Measurements from ENCODE around the gene SP3. TPM values are rescaled to one million over a fixed set of nuclear protein-coding genes. Genes with fewer than 3 reads are reported as not detected.
A peak's percentile ranks its signal among the peaks of the same experiment; 100 is the strongest.

SP3 gene
- total RNA-seq, 2 experiments from 2014 or later = 115 to 150 TPM

DNA sequence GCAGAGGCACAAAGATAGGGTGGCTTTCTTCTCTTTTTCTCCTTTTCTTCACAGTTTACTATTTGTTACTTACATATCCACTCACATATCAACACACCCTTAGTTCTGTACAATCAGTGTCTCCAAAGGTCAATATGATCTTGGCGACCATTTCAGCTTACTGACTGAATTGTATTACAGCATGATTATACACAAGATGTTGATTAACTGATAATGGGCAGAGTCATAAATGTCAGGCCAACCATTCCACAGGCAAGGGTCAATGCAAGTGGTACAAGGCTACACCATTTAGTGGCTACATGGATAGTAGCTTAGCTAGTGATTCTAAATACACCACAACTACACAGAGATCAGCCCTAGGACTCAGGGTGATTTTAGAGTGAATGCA is 20.4 kb upstream of the SP3 start:
- intact Hi-C loops (cut with micrococcal nuclease; ENCODE audit: unreplicated experiment) = no loop called here
- no peaks in the 10 kb centered on the region for H3K36me3 ChIP-seq (ENCODE audit: insufficient read depth, low read length)
- no peak overlapping the region for H3K27ac ChIP-seq (ENCODE audit: low read depth, low read length, poor library complexity, severe bottlenecking)
- H3K9me3 ChIP-seq (ENCODE audit: low read length) = no peaks in the 10 kb centered on the region
- no peak for DNase-seq (ENCODE audit: low spot score)
- no peaks in the 10 kb centered on the region for H4K20me1 ChIP-seq (ENCODE audit: insufficient read depth, low read length)
- POLR2A ChIA-PET = interaction anchor here (0.8 to 3.5 kb wide), 6 partner anchors 12 to 219 kb away, joined by 3 to 16 read pairs (median 4); partner anchors contain the start of gene SP3
- CTCF ChIA-PET (ENCODE audit: unreplicated experiment) = interaction anchor here (1.1 to 1.2 kb wide), 2 partner anchors 14 to 111 kb away, joined by 3 to 4 read pairs; no protein-coding TSS in a partner anchor
- no peaks in the 10 kb centered on the region for H3K79me2 ChIP-seq (ENCODE audit: insufficient read depth, low read depth, low read length)
- H3K4me2 ChIP-seq (ENCODE audit: low read length) = no peak overlapping the region
- H3K4me3 ChIP-seq (ENCODE audit: low read depth, low read length, poor library complexity, severe bottlenecking) = no peak overlapping the region
- H3K4me1 ChIP-seq (ENCODE audit: insufficient read depth, low read length, poor library complexity, severe bottlenecking) = peaks cover 34% of the 10 kb centered on the region
- no TSS peak for BruUV-seq (replicated peaks)
- no peaks in the 10 kb centered on the region for H3K9me2 ChIP-seq (ENCODE audit: insufficient read depth, low read length)
- TF ChIP-seq, protein P1, sequence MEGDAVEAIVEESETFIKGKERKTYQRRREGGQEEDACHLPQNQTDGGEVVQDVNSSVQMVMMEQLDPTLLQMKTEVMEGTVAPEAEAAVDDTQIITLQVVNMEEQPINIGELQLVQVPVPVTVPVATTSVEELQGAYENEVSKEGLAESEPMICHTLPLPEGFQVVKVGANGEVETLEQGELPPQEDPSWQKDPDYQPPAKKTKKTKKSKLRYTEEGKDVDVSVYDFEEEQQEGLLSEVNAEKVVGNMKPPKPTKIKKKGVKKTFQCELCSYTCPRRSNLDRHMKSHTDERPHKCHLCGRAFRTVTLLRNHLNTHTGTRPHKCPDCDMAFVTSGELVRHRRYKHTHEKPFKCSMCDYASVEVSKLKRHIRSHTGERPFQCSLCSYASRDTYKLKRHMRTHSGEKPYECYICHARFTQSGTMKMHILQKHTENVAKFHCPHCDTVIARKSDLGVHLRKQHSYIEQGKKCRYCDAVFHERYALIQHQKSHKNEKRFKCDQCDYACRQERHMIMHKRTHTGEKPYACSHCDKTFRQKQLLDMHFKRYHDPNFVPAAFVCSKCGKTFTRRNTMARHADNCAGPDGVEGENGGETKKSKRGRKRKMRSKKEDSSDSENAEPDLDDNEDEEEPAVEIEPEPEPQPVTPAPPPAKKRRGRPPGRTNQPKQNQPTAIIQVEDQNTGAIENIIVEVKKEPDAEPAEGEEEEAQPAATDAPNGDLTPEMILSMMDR (conservative IDR thresholded peaks at IDR 0.05; ENCODE audit: low read length) = no peak
- H2AFZ ChIP-seq (ENCODE audit: low read length) = 0 out of 2 replicates have a peak overlapping the region, but pooled peaks have one; percentile 59

DNA sequence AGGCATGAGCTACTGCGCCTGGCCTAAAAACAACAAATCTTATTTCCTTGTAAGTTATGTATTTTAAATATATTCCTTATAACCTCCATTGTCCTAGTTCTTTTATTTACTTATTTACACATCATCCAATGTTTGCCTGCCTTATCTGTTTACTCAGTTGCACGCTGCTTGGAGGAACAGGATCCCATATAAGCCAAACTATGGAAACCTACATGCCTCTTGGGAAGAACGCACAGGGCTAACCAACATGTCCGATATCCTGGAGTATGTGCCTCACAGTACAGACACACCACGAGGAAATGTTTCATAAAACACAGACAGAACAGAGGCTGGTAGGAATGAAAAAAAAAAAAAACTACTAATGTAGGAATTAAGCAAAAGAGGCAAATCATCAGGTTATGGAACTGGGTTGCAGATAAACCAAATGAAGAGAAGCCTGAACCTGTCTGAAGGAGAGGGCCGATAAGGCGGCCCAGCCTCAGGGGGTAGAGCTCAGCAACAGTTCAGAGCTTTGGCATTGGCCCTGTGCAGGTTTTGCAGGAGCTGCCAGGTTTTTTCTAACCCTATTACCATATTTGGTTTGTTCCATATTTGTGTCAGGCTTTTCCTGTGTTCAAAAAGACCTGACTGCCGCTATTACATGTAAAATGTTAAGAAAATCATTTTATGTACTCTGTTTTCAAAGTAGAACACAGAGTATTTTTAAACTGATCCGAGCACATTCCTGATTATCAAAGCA is 19.9 kb upstream of the SP3 start:
- H2AFZ ChIP-seq (ENCODE audit: low read length) = no peak overlapping the region
- intact Hi-C loops (cut with micrococcal nuclease; ENCODE audit: unreplicated experiment) = no loop called here
- H3K4me3 ChIP-seq (ENCODE audit: low read depth, low read length, poor library complexity, severe bottlenecking) = no peak overlapping the region
- H3K9me2 ChIP-seq (ENCODE audit: insufficient read depth, low read length) = no peaks in the 10 kb centered on the region
- H3K27ac ChIP-seq (ENCODE audit: low read depth, low read length, poor library complexity, severe bottlenecking) = no peak overlapping the region
- POLR2A ChIA-PET = interaction anchor here (0.6 to 1.9 kb wide), 5 partner anchors 12 to 219 kb away, joined by 3 to 4 read pairs (median 4); no protein-coding TSS in a partner anchor
- H3K4me2 ChIP-seq (ENCODE audit: low read length) = no peak overlapping the region
- no TSS peak for BruUV-seq (replicated peaks)
- no peaks in the 10 kb centered on the region for H3K9me3 ChIP-seq (ENCODE audit: low read length)
- CTCF ChIA-PET (ENCODE audit: unreplicated experiment) = interaction anchor here (1.1 to 1.2 kb wide), 2 partner anchors 14 to 110 kb away, joined by 3 to 4 read pairs; no protein-coding TSS in a partner anchor
- TF ChIP-seq EZH2phosphoT487 (IDR thresholded peaks at IDR 0.05; ENCODE audit: borderline replicate concordance, low read depth, low read length) = no peak
- TF ChIP-seq, protein P1 (conservative IDR thresholded peaks at IDR 0.05; ENCODE audit: low read length) = no peak
- DNase-seq (ENCODE audit: low spot score) = no peak
- peaks cover 29% of the 10 kb centered on the region for H3K4me1 ChIP-seq (ENCODE audit: insufficient read depth, low read length, poor library complexity, severe bottlenecking)
- no peaks in the 10 kb centered on the region for H3K36me3 ChIP-seq (ENCODE audit: insufficient read depth, low read length)
- no peaks in the 10 kb centered on the region for H3K79me2 ChIP-seq (ENCODE audit: insufficient read depth, low read depth, low read length)
- H4K20me1 ChIP-seq (ENCODE audit: insufficient read depth, low read length) = no peaks in the 10 kb centered on the region

DNA sequence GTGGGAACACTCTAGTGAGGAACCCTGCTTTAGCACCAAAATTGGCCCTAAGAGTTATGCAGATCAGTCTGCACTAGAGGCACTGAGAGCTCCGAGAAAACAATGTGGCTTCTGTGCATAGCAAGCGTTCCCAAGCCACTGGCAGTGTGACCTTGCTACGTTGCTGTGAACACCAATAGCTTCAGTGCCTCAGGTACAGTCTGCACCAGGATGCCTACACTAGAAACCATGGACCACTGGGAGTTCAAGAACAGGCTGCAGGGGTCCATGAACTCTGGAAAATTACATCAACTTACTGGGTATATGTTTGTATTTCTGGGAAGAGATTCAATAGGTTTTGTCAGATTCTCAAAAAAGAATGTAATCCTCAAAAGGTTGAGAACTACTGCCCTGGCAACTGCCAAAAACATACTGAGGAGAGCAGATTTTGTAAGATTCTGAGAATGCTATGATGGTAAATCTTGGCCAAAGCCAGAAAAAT is 18.3 kb upstream of the SP3 start:
- intact Hi-C loops (cut with micrococcal nuclease; ENCODE audit: unreplicated experiment) = no loop called here
- no peak overlapping the region for H2AFZ ChIP-seq (ENCODE audit: low read length)
- H3K79me2 ChIP-seq (ENCODE audit: insufficient read depth, low read depth, low read length) = no peaks in the 10 kb centered on the region
- TF ChIP-seq, protein P1 (conservative IDR thresholded peaks at IDR 0.05; ENCODE audit: low read length) = no peak
- TF ChIP-seq EZH2phosphoT487 (IDR thresholded peaks at IDR 0.05; ENCODE audit: borderline replicate concordance, low read depth, low read length) = no peak
- no peak overlapping the region for H3K4me3 ChIP-seq (ENCODE audit: low read depth, low read length, poor library complexity, severe bottlenecking)
- BruUV-seq (replicated peaks) = no TSS peak
- no peaks in the 10 kb centered on the region for H3K9me3 ChIP-seq (ENCODE audit: low read length)
- CTCF ChIA-PET (ENCODE audit: unreplicated experiment) = no interaction called here
- no peak for DNase-seq (ENCODE audit: low spot score)
- no peaks in the 10 kb centered on the region for H3K36me3 ChIP-seq (ENCODE audit: insufficient read depth, low read length)
- POLR2A ChIA-PET = interaction anchor here (2.2 kb wide), 1 partner anchor 13 kb away, joined by 8 read pairs; no protein-coding TSS in a partner anchor
- H3K4me1 ChIP-seq (ENCODE audit: insufficient read depth, low read length, poor library complexity, severe bottlenecking) = peaks cover 12% of the 10 kb centered on the region
- no peaks in the 10 kb centered on the region for H3K9me2 ChIP-seq (ENCODE audit: insufficient read depth, low read length)
- H3K4me2 ChIP-seq (ENCODE audit: low read length) = no peak overlapping the region
- no peaks in the 10 kb centered on the region for H4K20me1 ChIP-seq (ENCODE audit: insufficient read depth, low read length)
- H3K27ac ChIP-seq (ENCODE audit: low read depth, low read length, poor library complexity, severe bottlenecking) = no peak overlapping the region
